ENCODE measurements around the gene M1AP. TPM values are rescaled to one million over a fixed set of nuclear protein-coding genes. Genes with fewer than 3 reads are reported as not detected.
A peak's percentile ranks its signal among the peaks of the same experiment; 100 is the strongest.

Gene M1AP
- polyA plus RNA-seq, 1 donor (not counting 4 experiments of a cell fraction or from before 2014, with no cell fraction given), result 0.21 TPM

DNA sequence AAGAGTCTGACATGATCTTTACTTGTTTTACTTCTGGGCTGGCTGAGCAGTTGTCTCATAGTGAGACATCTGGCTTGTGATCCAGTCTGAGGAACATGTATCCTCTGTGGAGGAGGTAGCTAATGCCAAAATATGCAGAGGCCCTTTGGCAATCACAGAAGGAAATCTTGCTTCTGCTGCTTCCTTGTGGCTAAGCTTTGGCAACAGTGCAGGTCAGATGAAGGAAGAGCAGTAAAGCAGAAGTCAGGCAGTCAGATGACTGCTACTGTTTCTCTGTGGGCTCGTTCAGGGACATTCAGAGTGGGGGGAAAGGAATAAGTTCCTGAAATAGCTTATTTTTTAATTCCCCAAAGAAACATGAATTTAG lies 71.3 kb downstream of the M1AP start:
- Histone ChIP-seq H3K9ac (ENCODE audit: control insufficient read depth, extremely low read depth, insufficient read depth, low read length) (no peak overlapping the region), H4K20me1 (ENCODE audit: control insufficient read depth, extremely low read depth, insufficient read depth, low read length) (no peaks in the 10 kb centered on the region), H3K4me3 (ENCODE audit: control insufficient read depth in 2 of 3, extremely low read depth in 1 of 3, insufficient read depth in 2 of 3, low read depth in 1 of 3, low read length in 3 of 3) (no peak overlapping the region), H3K27me3 (ENCODE audit: control insufficient read depth, extremely low read depth, insufficient read depth, low read length) (no peaks in the 10 kb centered on the region), H3K4me1 (ENCODE audit: control insufficient read depth, extremely low read depth, insufficient read depth, low read length) (peaks cover 12% of the 10 kb centered on the region), H3K9me3 (ENCODE audit: control insufficient read depth, low read depth, low read length) (no peaks in the 10 kb centered on the region), H3K27ac (ENCODE audit: control insufficient read depth, insufficient read depth, low read length) (no peak overlapping the region), H3K4me2 (ENCODE audit: control insufficient read depth, extremely low read depth, insufficient read depth, low read depth, low read length) (no peak overlapping the region), H3K36me3 (ENCODE audit: control insufficient read depth in 2 of 2, extremely low read depth in 1 of 2, insufficient read depth in 2 of 2, low read length in 2 of 2) (no peaks in the 10 kb centered on the region), H3K79me2 (ENCODE audit: control insufficient read depth, insufficient read depth, low read length) (no peaks in the 10 kb centered on the region), H2AFZ (ENCODE audit: control insufficient read depth, low read length) (no peak overlapping the region), H3K9me1 (ENCODE audit: control insufficient read depth, extremely low read depth, insufficient read depth, low read length) (no peaks in the 10 kb centered on the region)
- FAIRE-seq (no peak), DNase-seq (ENCODE audit: low read depth, low spot score) (no peak)
- dilution Hi-C loops (cut with MboI; ENCODE audit: extremely low pct_ligation_motif_present, low sequenced_read_pairs), result no loop called here
- no peak for TF ChIP-seq EZH2 (IDR thresholded peaks at IDR 0.05; ENCODE audit: low read length)
- TF ChIP-seq, protein P1, sequence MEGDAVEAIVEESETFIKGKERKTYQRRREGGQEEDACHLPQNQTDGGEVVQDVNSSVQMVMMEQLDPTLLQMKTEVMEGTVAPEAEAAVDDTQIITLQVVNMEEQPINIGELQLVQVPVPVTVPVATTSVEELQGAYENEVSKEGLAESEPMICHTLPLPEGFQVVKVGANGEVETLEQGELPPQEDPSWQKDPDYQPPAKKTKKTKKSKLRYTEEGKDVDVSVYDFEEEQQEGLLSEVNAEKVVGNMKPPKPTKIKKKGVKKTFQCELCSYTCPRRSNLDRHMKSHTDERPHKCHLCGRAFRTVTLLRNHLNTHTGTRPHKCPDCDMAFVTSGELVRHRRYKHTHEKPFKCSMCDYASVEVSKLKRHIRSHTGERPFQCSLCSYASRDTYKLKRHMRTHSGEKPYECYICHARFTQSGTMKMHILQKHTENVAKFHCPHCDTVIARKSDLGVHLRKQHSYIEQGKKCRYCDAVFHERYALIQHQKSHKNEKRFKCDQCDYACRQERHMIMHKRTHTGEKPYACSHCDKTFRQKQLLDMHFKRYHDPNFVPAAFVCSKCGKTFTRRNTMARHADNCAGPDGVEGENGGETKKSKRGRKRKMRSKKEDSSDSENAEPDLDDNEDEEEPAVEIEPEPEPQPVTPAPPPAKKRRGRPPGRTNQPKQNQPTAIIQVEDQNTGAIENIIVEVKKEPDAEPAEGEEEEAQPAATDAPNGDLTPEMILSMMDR (optimal IDR thresholded peaks at IDR 0.05 in 1 of 3, IDR thresholded peaks at IDR 0.05 in 1 of 3, conservative IDR thresholded peaks at IDR 0.05 in 1 of 3; ENCODE audit: extremely low read depth in 1 of 3, insufficient read depth in 2 of 3, low read length in 3 of 3), result peak in 1 of 3 experiments; percentile 30

DNA sequence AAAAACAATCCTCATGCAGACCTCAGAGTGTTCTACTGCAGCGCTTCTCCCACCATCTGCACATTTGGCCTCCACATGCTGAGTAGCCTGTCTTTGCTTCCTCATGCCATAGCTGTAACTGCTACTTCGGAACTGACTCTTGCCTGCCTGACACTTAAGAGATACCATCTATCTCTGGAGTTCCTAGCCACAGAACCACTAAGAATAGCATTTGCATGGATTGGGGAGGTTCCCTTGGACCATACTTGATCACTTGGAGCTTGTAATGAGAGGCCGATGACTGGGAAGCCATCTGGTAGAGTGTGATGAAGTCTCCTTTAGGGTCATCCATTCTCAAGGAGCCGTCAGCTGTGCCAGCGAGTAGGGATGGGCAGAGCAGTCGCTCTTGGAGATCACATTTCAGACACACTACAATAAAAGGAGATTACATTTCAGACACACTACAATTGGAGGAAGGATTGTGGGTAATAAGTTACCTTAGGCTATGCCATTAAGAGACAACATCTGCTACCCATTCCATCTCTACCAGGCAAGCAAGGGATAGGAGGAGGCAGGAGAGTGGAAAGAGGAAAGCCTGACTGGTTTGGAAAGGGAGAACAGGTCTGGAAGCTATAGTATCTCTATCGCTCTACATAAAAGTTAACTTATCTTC lies 71.8 kb downstream of the M1AP start:
- no peak for FAIRE-seq
- Histone ChIP-seq H3K9ac (ENCODE audit: control insufficient read depth, extremely low read depth, insufficient read depth, low read length) (no peak overlapping the region), H3K4me2 (ENCODE audit: control insufficient read depth, extremely low read depth, insufficient read depth, low read depth, low read length) (no peak overlapping the region), H3K9me3 (ENCODE audit: control insufficient read depth, low read depth, low read length) (no peaks in the 10 kb centered on the region), H3K79me2 (ENCODE audit: control insufficient read depth, insufficient read depth, low read length) (no peaks in the 10 kb centered on the region), H3K36me3 (ENCODE audit: control insufficient read depth in 2 of 2, extremely low read depth in 1 of 2, insufficient read depth in 2 of 2, low read length in 2 of 2) (no peaks in the 10 kb centered on the region), H4K20me1 (ENCODE audit: control insufficient read depth, extremely low read depth, insufficient read depth, low read length) (no peaks in the 10 kb centered on the region), H3K4me1 (ENCODE audit: control insufficient read depth, extremely low read depth, insufficient read depth, low read length) (peaks cover 12% of the 10 kb centered on the region), H2AFZ (ENCODE audit: control insufficient read depth, low read length) (no peak overlapping the region), H3K27ac (ENCODE audit: control insufficient read depth, insufficient read depth, low read length) (no peak overlapping the region), H3K4me3 (ENCODE audit: control insufficient read depth in 2 of 3, extremely low read depth in 1 of 3, insufficient read depth in 2 of 3, low read depth in 1 of 3, low read length in 3 of 3) (no peak overlapping the region), H3K9me1 (ENCODE audit: control insufficient read depth, extremely low read depth, insufficient read depth, low read length) (no peaks in the 10 kb centered on the region), H3K27me3 (ENCODE audit: control insufficient read depth, extremely low read depth, insufficient read depth, low read length) (no peaks in the 10 kb centered on the region)
- no peak for DNase-seq (ENCODE audit: low read depth, low spot score)
- dilution Hi-C loops (cut with MboI; ENCODE audit: extremely low pct_ligation_motif_present, low sequenced_read_pairs), result no loop called here
- TF ChIP-seq, protein P1 (optimal IDR thresholded peaks at IDR 0.05 in 1 of 3, IDR thresholded peaks at IDR 0.05 in 1 of 3, conservative IDR thresholded peaks at IDR 0.05 in 1 of 3; ENCODE audit: extremely low read depth in 1 of 3, insufficient read depth in 2 of 3, low read length in 3 of 3), result no peak
- TF ChIP-seq EZH2 (IDR thresholded peaks at IDR 0.05; ENCODE audit: low read length), result no peak
